Measurements from ENCODE around the gene TNFRSF1B.
A peak's percentile ranks its signal among the peaks of the same experiment; 100 is the strongest.

The TNFRSF1B gene

DNA sequence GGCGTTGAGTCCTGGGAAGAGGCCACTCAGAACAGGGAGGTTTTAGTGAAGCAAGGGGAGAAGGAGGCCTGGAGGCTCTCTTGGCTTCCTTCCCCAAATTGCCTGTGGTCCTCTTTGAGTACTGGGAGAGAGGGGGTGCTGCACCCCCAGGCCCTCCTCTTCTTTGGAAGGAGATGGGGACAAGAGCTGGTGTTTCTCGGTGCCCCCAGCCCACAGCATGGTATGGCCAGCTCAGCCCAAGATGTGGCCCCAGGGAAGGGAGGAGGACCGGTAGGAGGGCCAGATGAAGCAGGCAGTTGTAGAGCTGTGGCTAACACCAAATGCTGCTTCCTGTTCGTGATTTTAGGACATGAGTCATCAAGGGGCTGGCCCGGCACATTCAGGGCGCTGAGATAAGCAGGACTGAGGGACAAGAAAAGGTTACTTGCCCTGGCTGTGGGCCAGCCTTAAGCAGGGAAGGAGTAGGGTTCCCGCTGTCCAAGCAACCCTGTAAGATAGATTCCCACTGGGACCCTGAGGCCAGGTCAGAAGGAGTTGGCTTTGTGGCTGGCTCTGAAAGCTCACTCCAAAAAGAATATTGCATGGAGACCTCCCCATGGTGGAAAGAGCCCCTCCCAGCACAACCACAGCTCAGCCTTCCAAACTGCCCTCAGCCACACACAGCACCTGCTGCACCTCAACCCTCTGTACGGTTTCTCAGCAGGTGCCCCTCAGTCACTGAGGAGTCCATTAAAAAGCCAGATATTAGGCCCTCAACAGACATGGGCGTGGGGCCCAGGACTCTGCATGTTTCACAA lies 4.9 kb upstream of the TNFRSF1B start:
- Histone ChIP-seq H3K4me3 (ENCODE audit: low read depth in 1 of 2, low read length in 1 of 2) (peak overlapping the region; percentile 43 to 48), H3K27ac (peak overlapping the region; percentile 97), H3K36me3 (no peaks in the 10 kb centered on the region), H3K27me3 (no peaks in the 10 kb centered on the region), H3K9me3 (no peaks in the 10 kb centered on the region), H3K4me1 (ENCODE audit: control insufficient read depth in 1 of 2, insufficient read depth in 1 of 2, low read depth in 1 of 2, low read length in 1 of 2) (peaks cover 98 to 100% of the 10 kb centered on the region in 2 experiments)
- TF ChIP-seq, protein P1, sequence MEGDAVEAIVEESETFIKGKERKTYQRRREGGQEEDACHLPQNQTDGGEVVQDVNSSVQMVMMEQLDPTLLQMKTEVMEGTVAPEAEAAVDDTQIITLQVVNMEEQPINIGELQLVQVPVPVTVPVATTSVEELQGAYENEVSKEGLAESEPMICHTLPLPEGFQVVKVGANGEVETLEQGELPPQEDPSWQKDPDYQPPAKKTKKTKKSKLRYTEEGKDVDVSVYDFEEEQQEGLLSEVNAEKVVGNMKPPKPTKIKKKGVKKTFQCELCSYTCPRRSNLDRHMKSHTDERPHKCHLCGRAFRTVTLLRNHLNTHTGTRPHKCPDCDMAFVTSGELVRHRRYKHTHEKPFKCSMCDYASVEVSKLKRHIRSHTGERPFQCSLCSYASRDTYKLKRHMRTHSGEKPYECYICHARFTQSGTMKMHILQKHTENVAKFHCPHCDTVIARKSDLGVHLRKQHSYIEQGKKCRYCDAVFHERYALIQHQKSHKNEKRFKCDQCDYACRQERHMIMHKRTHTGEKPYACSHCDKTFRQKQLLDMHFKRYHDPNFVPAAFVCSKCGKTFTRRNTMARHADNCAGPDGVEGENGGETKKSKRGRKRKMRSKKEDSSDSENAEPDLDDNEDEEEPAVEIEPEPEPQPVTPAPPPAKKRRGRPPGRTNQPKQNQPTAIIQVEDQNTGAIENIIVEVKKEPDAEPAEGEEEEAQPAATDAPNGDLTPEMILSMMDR (IDR thresholded peaks at IDR 0.05): no peak

- Histone ChIP-seq H3K27me3 (no peaks in the 10 kb centered on the region), H3K27ac (peak overlapping the region; percentile 97), H3K4me3 (ENCODE audit: low read depth in 1 of 2, low read length in 1 of 2) (peak overlapping the region; percentile 43 to 48), H3K9me3 (no peaks in the 10 kb centered on the region), H3K36me3 (no peaks in the 10 kb centered on the region), H3K4me1 (ENCODE audit: control insufficient read depth in 1 of 2, insufficient read depth in 1 of 2, low read depth in 1 of 2, low read length in 1 of 2) (peaks cover 92 to 94% of the 10 kb centered on the region in 2 experiments)
- TF ChIP-seq, protein P1 (IDR thresholded peaks at IDR 0.05): no peak
Measured at GRCh38 chr1:12162459-12163137, 4.2 kb upstream of the TNFRSF1B start.

DNA sequence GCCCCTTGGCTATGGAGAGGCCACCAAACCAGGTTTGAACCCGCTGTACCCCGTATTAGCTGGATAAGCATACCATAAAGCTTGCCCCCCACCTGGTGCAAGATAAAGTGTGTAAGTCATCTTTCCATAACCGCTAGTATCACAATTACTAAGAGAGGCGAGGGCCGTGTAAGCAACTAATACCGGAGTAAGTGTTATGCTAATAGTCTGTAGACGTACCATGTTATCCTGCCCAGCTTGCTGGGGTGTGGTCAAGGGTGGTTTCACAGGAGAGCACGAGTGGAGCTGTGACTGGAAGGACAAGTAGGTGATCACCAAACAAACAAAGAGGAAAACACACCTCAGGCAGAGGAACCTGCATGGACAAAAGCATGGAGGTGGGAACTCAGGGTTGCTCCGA lies 3.6 kb upstream of the TNFRSF1B start:
- Histone ChIP-seq H3K4me1 (ENCODE audit: control insufficient read depth in 1 of 2, insufficient read depth in 1 of 2, low read depth in 1 of 2, low read length in 1 of 2) (peaks cover 89 to 92% of the 10 kb centered on the region in 2 experiments), H3K4me3 (ENCODE audit: low read depth in 1 of 2, low read length in 1 of 2) (no peak overlapping the region), H3K9me3 (no peaks in the 10 kb centered on the region), H3K36me3 (peaks cover under 1% of the 10 kb centered on the region), H3K27ac (peak overlapping the region; percentile 97), H3K27me3 (no peaks in the 10 kb centered on the region)
- TF ChIP-seq, protein P1 (IDR thresholded peaks at IDR 0.05): no peak

DNA sequence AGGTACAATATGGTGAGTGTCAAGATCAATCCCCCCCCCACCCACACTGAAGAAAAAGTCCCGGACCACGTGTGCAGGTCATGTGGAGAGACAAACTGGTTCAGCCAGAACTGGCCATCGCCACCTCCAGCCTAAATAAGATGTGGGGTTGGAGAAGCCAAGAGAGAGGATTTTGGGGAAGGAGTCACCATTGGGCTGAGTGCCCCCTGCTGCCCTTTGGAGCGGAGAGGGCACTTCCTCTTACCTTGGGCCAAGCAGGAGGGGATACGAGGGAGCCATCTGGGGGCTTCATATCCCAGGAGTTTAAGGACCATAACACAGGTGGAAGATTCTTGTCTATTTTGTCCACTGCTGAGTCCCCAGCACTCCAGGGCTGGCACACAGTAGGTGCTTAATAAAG lies 2.6 kb upstream of the TNFRSF1B start:
- H3K36me3 ChIP-seq: peaks cover 10% of the 10 kb centered on the region
- H3K27ac ChIP-seq: peak overlapping the region; percentile 97
- H3K4me1 ChIP-seq (ENCODE audit: control insufficient read depth in 1 of 2, insufficient read depth in 1 of 2, low read depth in 1 of 2, low read length in 1 of 2): peaks cover 89 to 92% of the 10 kb centered on the region in 2 experiments
- TF ChIP-seq, protein P1 (IDR thresholded peaks at IDR 0.05): no peak
- no peaks in the 10 kb centered on the region for H3K27me3 ChIP-seq
- no peaks in the 10 kb centered on the region for H3K9me3 ChIP-seq
- no peak overlapping the region for H3K4me3 ChIP-seq (ENCODE audit: low read depth in 1 of 2, low read length in 1 of 2)

DNA sequence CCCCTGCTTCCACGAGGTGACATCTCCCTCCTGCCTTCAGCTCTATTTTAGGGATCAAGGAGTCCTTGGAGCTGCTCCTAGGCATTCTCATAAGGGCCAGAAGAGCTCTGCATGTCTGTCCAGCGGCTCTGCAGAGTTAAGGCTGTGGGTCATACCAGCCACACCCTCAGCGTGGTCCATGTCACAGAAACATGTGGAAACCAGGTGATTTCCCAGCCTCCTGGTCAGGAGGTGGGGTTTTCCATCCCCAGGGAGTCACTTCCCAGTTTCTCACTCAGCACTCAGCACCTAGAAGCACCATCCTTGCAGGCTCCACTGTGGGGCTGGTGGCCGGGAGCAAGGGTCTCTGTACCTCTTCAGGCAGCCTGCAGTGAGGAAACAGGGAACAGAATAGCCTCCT lies 1.4 kb upstream of the TNFRSF1B start:
- Histone ChIP-seq H3K27me3 (no peaks in the 10 kb centered on the region), H3K36me3 (peaks cover 22% of the 10 kb centered on the region), H3K4me1 (ENCODE audit: control insufficient read depth in 1 of 2, insufficient read depth in 1 of 2, low read depth in 1 of 2, low read length in 1 of 2) (peaks cover 89 to 92% of the 10 kb centered on the region in 2 experiments), H3K27ac (peak overlapping the region; percentile 97), H3K9me3 (no peaks in the 10 kb centered on the region), H3K4me3 (ENCODE audit: low read depth in 1 of 2, low read length in 1 of 2) (no peak overlapping the region)
- TF ChIP-seq, protein P1 (IDR thresholded peaks at IDR 0.05): no peak

Measured in neutrophil (primary cell).